ENCODE results near the gene ROMO1. TPM values are rescaled to one million over a fixed set of nuclear protein-coding genes. Genes with fewer than 3 reads are reported as not detected.

The ROMO1 gene
- total RNA-seq = 97.2 and 102 TPM in 2 replicates

DNA sequence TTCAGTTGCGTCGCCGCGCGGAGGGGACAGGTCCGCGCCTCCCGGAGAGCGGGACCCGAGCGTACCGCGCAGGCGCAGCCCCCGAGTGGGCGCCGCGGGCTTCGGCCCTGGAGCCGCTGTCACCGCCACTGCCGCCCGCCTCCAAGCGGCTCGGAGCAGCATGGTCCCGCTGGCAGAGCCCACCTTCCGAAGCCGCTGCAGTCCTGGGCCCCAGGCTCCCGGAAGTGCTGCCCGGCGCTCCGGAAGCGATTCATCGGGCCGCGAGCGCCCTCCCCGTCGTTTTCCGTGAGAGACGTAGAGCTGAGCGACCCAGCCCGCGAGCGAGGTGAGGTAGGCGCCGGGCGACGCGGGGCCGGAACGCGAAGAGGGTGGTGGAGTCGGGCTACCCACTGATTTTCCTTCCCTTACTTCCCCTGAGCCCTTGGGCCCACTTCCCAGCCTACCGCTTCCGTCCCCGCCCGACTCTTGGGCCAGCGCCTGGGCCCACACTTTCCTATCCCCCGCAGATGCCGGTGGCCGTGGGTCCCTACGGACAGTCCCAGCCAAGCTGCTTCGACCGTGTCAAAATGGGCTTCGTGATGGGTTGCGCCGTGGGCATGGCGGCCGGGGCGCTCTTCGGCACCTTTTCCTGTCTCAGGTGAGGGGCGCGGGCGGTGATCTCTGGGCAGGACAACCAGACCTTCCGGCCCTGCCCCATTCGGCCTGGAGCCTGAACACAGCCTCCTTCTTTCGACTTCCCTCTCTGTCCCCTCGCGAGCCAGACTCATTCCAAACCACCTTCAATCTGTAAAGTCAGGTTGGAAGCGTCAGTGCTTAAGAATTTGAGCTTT lies at the start of gene ROMO1, which contains the start of gene NFS1:
Gene ROMO1, plus strand, starts transcription at position 279 of the 830 bp plus-strand sequence. Its CDS starts 228 bp downstream, at position 507.
Gene NFS1, minus strand, starts transcription at position 226 of the 830 bp plus-strand sequence. Its CDS starts 64 bp downstream, at position 162.

DNA sequence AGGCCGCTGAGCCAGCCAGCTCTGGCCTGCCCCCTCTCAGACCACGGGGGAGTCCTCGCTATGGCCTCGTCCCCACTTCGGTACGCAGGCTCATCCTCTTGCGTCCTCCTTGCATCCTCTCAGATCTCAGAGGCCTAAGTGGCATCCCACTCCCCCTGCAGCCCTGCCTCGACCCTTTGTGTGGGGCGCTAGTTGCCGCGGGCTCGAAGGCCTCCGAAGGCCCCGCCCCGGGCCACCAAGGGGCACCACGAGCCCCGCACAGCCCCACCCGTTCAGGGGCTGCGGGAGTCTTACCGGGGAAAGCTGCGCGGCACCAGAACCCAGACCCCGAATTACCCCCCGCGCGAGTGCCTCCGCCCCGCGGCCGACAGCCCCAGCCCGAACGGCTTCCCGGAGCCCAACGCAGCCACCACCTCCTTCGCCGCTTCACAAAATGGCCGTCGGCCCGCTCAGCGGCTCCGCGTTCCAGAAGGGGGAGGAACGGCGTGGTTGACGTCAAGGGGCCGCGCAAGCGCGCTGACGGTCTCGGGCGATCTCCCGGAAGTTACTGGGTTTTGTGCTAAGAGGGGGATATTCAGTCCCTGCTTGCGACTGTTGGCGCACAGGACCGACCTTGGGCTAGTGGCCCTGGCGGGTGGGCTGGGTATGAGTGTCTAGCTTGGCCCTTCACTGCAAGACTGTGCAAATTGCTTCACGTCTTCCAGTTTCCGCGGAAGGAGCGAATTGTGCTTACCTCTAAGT lies 34.6 kb upstream of the ROMO1 start, which contains the start of the genes CPNE1 and RBM12:
Gene CPNE1, minus strand, starts transcription at position 435 of the 741 bp plus-strand sequence. CDS start 31,977 bp downstream, outside the sequence.
Gene RBM12, minus strand, starts transcription at position 435 of the 741 bp plus-strand sequence. CDS start 9,578 bp downstream, outside the sequence.

DNA sequence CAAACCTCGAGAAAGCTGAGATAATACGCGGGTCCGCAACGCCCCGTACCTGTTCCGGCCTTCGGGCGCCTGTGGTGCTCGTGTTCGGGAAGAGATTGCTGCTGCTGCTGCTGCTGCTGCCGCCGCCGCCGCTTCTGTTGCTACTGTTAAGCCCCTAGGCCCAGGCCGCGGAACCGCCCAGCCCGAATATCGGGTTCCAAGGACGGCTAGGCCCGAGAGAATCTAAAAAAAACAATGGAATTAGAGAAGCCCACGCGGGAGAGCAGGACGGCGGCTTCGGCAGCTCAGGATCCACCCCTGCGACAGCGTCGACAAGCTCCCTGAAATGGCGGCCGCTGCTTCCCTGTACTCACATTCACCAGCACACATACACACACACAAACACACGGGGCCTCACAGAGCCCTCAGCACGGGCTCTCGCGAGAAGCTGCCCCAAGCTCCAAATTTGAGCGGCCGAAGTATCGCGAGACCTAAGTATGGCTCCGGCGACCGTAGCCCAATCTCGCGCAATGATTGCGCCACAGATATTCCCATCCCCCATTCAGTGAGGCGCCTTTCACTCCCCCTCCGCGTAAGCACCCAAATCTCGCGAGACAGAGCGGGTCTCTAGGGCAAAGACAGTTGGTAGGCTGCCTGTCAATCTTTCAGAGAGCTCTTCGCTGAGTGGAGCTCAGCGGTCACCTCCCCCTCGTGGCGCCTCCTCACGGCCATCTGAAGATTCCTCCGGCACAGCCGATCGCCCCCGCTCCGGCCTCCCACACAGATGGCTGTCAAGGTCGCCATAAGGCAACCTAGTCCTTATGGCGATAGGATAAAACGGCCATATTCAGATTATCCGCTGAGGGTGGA lies 42.9 kb downstream of the ROMO1 start, which contains the start of gene RBM39:
Gene RBM39, minus strand, starts transcription at position 369 of the 849 bp plus-strand sequence. CDS start 1,386 bp downstream, outside the sequence.

Other genes starting within 250 kb of the ROMO1 start
- 20.8 and 21.5 TPM in 2 replicates for gene CEP250, start 243.8 kb upstream of the ROMO1 start, total RNA-seq
- gene C20orf173, start 169.8 kb upstream of the ROMO1 start, total RNA-seq = not detected in 2 replicates
- gene ERGIC3, start 157.3 kb upstream of the ROMO1 start, total RNA-seq = 207 and 467 TPM in 2 replicates
- gene SPAG4, start 83.6 kb upstream of the ROMO1 start, total RNA-seq = 5.0 and 5.3 TPM in 2 replicates
- gene CPNE1, start 34.5 kb upstream of the ROMO1 start, total RNA-seq = 80.1 and 121 TPM in 2 replicates
- 42.5 and 57.3 TPM in 2 replicates for gene RBM12, start 34.5 kb upstream of the ROMO1 start, total RNA-seq
- 14.0 and 27.1 TPM in 2 replicates for gene NFS1, start 53 bp upstream of the ROMO1 start, total RNA-seq
- gene RBM39, start 42.9 kb downstream of the ROMO1 start, total RNA-seq = 213 and 253 TPM in 2 replicates
- gene PHF20, start 72.6 kb downstream of the ROMO1 start, total RNA-seq = 20.1 and 26.1 TPM in 2 replicates